GM19324 (cell line): ENCODE results near the gene CENPT.

Experiments
- ATAC-seq: cut with Tn5 transposase; IDR thresholded peaks from one replicate; pipeline ENCODE4 v1.9.1; 2021; ENCODE audit warnings: mild to moderate bottlenecking, moderate library complexity; ENCODE audit not compliant: unreplicated experiment, low FRiP score

Gene CENPT

GRCh38 chr16:67780847-67781564 lies 66.5 kb downstream of the CENPT start:
- ATAC-seq = no peak

DNA sequence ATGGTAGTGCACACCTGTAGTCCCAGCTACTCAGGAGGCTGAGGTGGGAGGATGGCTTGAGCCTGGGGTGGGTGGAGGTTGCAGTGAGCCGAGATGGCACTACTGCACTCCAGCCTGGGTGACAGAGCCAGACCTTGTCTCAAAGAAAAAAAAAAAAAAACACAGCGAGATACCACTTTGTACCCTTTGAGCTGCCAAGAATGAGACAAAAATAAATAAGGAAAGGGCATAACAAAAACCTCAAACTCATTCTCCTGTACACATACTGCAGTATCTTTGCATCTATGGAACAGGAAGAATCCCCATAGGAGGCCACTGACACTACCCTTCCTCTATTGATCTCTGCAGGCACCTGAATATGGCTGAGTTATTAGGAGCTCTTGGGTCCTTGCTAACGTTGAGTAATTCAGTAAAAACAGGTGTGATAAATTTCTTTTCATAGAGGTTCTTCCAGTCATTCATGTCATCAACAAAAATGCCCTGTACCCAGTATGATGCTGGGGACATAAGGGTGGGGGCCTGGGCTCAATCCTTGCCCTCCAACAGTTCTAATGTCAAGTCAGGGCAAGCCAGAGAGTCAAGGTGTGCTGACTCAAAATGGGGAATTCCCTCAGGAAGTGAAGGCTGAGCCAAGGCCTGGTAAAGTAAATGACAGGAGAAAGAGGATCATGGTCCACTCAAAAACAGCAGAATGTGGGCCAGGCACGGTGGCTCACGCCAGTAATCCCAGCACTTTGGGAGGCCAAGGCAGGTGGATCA lies 68.1 kb downstream of the CENPT start:
- ATAC-seq = no peak
